Measurements from ENCODE around the gene MIA3. TPM values are rescaled to one million over a fixed set of nuclear protein-coding genes. Genes with fewer than 3 reads are reported as not detected.

Gene MIA3
- polyA plus RNA-seq, 1 donor from 2014 or later = 26.9 TPM

- Histone ChIP-seq H3K4me3 (ENCODE audit: low read length) (no peak overlapping the region), H3F3A (ENCODE audit: insufficient read depth, low read length, poor library complexity, severe bottlenecking) (no peaks in the 10 kb centered on the region), H2AFZ (ENCODE audit: low read depth, low read length) (no peak overlapping the region), H3K27ac (ENCODE audit: low read length) (no peak overlapping the region), H3K9me3 (ENCODE audit: low read length) (no peaks in the 10 kb centered on the region), H4K20me1 (ENCODE audit: insufficient read depth) (no peaks in the 10 kb centered on the region), H3K4me2 (ENCODE audit: low read length) (no peak overlapping the region), H3K36me3 (ENCODE audit: insufficient read depth, low read length) (no peaks in the 10 kb centered on the region), H3K9ac (ENCODE audit: low read length) (no peak overlapping the region), H3K9me2 (ENCODE audit: insufficient read depth, low read length) (no peaks in the 10 kb centered on the region), H3K27me3 (ENCODE audit: insufficient read depth, low read depth, low read length) (no peaks in the 10 kb centered on the region), H3K79me2 (replicated peaks; ENCODE audit: insufficient read depth, low read length) (no peaks in the 10 kb centered on the region)
- TF ChIP-seq REST (IDR thresholded peaks at IDR 0.05; ENCODE audit: borderline replicate concordance) (no peak), POLR2AphosphoS5 (IDR thresholded peaks at IDR 0.05) (no peak), EP300 (conservative IDR thresholded peaks at IDR 0.05; ENCODE audit: poor library complexity, severe bottlenecking) (no peak), RAD21 (conservative IDR thresholded peaks at IDR 0.05) (no peak), EZH2 (IDR thresholded peaks at IDR 0.05; ENCODE audit: borderline replicate concordance, insufficient read depth, low read length, poor library complexity, severe bottlenecking) (no peak)
Measured at GRCh38 chr1:222631611-222632208, 13.8 kb downstream of the MIA3 start.

- Histone ChIP-seq H3K4me3 (ENCODE audit: low read length) (no peak overlapping the region), H3K9ac (ENCODE audit: low read length) (no peak overlapping the region), H3K27ac (ENCODE audit: low read length) (no peak overlapping the region), H2AFZ (ENCODE audit: low read depth, low read length) (no peak overlapping the region), H4K20me1 (ENCODE audit: insufficient read depth) (no peaks in the 10 kb centered on the region), H3K4me2 (ENCODE audit: low read length) (no peak overlapping the region), H3K79me2 (replicated peaks; ENCODE audit: insufficient read depth, low read length) (no peaks in the 10 kb centered on the region), H3K9me3 (ENCODE audit: low read length) (no peaks in the 10 kb centered on the region), H3K27me3 (ENCODE audit: insufficient read depth, low read depth, low read length) (no peaks in the 10 kb centered on the region), H3F3A (ENCODE audit: insufficient read depth, low read length, poor library complexity, severe bottlenecking) (no peaks in the 10 kb centered on the region), H3K36me3 (ENCODE audit: insufficient read depth, low read length) (no peaks in the 10 kb centered on the region), H3K9me2 (ENCODE audit: insufficient read depth, low read length) (no peaks in the 10 kb centered on the region)
- TF ChIP-seq SMC3 (conservative IDR thresholded peaks at IDR 0.05; ENCODE audit: poor library complexity) (no peak), TAF1 (IDR thresholded peaks at IDR 0.05; ENCODE audit: low read depth) (no peak), EZH2 (IDR thresholded peaks at IDR 0.05; ENCODE audit: borderline replicate concordance, insufficient read depth, low read length, poor library complexity, severe bottlenecking) (no peak), REST (IDR thresholded peaks at IDR 0.05; ENCODE audit: borderline replicate concordance) (no peak)
Measured at GRCh38 chr1:222632749-222633148, 14.9 kb downstream of the MIA3 start.

Measured in neural cell (in vitro differentiated cells).